GM19240 (cell line): Measurements from ENCODE around the gene COL6A2.
"Not testable (repeated sequence)": the region's sequence is repeated elsewhere in the genome, so short reads cannot be mapped to it uniquely, and the experiment has no call there.

Experiments
- DNase-seq: peaks from one replicate; pipeline ENCODE4 v3.0.0; 2011; ENCODE audit warnings: low spot score; ENCODE audit not compliant: insufficient read length

The COL6A2 gene

DNA sequence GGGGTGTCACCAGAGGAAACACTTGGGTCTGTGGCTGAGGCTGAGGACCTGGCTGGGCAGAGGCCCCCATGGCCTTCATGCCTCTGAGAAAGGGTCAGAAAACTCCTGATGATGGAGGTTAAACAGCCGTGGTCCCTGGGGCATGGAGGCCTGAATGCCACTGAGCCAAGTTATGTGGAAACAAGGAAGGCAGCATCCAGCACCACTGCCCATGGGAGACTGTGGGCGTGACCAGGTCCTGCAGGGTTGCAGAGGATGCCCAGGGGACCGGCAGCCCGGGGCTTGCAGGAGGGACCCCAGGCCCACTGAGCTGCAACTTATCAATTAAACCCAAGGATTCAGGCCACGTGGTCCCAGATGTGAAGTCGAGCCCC lies 18.9 kb upstream of the COL6A2 start:
- DNase-seq = no peak

DNA sequence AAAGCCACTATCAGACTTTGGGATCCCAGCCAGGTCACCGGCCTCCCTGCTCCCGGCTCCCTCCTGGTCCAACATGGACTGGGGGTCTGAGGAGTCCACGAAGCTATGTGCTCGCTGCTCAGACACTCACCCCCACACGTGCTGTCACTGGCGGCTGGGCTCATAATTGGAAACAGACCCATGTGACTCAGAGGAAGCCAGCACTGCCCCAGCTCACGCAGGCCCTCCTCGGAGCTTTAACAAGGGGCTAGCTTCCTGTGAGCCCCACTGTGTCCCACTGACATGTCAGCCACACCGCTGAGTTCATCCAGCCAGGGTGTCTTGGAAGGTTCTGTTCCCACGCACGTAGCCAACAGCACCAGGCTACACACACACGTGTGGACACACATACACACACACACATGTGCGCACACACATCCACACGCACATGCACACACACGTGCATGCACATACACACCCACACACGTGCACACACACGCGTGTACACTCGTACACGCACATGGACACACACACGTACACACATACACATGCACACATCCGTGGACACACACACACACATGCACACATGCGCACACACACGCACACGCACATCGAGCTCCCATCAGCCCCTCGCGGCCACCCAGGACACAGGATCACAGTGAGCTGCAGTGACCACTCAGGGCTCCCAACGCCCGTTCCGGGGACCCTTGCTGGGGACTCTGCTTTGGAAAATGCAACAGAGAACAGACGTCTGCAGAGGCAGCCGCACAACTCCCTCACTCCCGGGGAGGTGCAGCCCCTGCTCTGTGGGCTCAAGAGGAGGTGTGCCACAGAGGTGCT lies 18.4 kb upstream of the COL6A2 start:
- no peak for DNase-seq

DNA sequence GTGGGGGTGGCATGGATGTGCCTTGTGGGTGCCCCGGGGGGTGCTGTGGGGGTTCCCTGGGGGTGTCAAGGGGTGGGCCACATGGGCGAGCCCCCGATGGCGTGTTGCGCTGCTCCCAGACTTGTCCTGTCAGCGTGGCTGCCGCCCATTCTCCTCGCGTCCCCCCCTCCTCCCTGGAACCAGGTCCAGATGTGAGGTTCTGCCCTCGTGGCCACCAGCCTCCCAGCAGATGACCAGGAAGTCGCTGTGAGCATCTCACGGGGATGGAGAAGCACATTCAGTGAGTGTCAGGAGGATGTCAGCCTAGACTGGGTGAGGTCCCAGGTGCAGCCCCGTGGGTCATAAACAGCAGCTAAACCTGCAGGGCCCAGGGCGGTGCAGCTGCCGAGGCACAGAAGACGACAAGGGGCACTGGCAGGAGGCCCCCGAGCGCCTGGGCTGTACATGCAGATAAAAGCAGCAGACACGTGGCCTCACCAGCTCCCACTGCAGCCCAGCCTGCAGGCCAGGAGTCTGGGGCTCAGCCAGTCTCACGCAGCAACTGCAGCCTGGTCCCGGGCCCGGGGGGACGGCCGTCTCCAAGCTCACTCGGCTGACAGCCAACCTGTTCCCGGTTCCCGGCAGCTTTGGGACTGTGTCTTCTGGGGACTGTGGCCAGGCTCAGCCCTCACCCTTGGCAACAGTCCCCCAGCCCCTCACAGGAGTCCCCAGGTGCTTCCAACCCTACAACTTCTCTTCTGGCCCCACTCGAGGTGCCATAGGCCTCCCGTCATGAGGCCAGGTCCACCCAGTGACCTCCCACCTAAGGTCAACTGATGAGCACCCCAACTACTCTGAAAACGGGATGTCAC lies 17.5 kb upstream of the COL6A2 start:
- DNase-seq = no peak

DNA sequence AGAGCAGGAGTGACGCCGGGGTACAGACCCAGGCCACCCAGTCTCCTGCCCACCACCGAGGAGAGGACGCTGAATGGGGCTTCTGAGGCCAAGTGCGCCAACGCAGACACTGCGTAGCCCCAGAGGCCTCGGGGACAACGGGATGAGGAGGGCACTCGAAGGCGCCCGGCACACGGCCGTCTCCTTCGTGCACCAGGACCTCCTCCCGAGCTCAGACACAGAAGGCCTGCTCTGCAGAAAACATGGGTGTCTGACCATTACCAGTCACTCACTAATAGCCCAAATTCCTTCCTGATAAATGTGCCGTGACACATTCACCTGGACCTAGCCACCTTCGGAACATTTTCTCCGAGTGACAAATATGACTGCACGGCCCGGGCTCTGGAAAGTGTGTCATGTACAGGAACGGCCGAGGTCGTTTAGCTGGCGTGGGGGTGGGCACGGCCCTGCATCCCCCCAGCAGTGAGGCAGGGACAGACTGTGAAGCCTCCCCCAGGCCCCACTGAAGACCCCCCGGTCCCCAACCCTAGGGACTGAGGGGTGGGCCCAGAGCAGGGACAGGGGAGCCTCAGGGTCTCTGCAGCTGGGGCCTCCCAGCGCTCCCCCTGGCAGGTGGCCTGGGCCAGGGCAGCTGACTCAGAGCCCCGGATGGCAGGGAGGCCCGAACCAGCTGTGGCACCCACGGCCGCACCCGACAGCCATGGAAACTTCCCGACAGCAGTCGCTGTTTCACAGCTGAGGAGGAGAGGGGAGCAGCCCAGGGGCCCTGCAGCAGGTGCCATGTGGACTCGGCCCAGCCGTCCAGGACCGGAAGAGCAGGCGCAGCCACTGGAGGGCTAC lies 16.7 kb upstream of the COL6A2 start:
- DNase-seq = no peak

DNA sequence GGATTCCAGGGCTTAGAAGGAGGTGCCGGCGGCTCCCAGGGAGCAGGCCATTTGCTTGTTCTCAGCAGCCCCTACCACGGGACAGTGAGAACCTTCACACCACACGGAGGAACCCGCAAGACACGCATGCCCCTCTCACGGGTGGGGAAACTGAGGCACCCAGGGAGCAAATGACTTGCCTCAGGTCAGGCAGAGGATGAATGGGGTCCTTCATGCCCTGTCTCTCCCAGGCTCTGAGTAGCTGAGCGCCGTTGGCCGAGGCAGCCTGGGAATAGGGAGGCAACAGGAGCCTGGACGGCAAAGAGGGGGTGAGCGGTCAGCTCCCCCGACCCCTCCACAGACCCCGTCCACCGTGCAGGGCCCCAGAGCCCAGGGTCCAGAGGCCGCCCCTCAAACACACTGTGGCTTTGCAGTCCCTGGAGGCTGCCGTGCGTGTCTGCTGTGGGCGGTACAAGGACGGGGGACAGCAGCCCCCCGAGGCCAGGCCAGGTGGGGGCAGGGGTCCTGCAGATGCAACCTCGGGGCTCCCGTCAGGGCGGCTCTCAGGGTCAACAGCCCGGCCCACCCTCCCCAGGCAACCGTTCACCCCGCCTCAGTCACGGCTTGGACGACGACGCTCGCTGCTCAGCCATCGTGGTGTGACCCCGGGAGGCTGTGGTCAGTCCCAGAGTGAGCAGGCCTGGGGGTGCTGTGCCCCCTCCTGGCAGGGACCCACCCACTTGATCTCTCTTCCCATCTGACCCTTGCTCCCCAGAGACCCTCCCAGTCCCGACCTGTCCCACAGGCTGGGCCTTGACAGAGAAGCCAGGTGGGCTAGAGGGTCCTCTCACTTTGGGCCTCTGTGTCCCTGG lies 15.8 kb upstream of the COL6A2 start:
- no peak for DNase-seq

DNA sequence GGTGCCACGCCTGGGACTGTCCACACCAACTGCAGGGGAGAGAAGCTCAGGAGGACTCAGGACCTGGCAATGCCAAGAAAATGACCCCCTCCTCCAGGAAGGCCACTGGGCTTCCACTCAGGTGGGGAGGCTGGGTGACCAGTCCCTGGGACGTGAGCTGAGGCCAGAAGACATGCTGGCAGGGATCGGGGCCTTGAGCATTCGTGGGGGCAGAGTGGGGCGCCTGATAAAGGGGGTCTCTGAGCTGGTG lies 15.3 kb upstream of the COL6A2 start:
- no peak for DNase-seq

DNA sequence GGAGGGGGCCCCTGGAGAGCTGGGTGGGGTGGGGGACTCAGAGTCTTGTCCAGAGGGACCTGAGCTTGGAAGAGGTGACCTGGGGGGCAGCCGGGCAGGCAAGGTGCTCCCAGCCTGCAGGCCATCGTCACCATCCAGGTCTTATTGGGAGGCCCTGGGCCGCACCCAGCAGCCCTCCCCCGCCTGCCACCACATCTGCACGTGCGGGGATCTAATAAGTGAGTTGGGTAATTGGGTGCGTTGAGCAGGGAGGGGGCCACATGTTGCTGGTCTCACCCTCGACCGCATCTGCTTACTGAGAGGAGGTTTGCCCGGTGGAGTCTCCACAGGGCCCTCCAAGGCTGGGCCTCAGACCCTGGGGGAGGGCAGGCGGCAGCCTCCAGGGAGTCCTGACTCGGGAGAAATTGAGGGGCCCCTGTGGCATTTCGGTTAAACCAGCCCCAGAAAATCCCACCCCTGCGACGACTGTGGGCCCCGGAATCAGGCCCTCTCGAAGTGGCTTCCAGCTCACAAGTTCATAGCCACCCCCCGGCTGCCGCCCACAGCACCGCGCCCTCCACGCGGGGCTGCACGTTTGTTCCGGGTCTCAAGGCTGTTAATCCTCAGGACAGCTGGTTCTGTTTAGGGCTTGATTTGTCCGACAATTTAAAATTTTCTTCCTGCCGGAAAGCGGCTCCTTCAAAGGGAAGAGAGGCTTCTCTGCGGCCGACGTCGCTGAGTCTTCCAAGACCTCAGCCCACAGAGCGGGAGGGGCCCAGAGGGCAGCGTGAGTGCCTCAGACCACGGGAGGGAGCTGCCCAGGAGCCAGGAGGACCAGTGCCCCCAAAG lies 14.7 kb upstream of the COL6A2 start:
- no peak for DNase-seq

DNA sequence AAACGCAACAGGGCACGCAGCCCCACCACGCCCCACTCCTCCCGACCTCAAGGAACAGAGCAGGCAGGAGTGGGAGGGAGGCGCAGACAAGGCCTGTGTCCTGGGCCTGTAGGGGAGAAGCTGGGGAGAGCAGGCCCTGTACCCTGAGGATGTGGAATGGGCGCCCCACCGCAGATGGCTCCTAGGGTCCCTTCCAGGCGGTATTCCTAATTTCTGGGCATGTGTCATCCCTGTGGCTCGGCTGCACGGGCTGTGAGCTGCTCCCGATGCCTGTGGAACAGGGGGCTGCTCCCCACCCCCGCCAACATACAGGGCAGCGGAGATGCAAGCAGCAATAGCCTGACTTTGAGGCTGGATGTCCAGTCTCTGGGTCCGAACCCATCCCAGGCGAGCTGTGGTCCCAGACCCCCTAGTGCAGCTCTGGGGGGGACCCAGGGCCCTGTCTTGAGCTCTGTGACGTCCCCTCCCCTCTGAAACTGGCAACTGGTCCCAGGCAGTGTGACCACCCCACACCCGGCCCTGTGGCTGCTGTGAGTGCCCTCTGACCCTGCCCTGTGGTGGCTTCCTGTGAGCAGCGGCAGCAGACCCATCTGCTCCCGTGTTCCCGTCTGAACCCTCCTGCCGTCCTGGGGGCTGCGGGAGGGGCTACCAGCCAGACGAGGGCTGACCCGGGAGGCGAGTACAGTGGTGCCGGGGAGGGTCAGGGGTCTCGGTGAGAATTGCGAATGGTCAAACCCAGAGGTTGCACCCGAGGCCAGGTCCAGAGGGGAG lies 13.9 kb upstream of the COL6A2 start:
- DNase-seq = no peak

DNA sequence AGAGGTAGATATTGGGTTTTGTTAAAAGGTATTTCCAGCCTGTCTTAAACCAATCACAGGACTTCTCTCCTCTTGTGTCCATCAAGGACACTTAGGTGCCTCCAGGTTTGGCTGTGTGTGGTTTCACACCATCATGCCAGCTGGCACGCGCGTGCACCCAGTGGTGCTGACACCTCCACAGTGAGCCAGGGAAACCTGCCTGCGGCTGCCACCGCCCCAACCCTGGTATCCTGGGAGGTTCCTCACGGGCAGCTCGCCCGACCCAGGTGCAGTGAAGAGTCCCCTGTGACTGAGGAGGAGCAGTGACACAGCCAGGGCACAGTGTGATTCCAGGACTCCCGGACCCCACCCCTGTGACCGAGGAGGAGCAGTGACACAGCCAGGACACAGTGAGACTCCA lies 13.2 kb upstream of the COL6A2 start:
- no peak for DNase-seq

DNA sequence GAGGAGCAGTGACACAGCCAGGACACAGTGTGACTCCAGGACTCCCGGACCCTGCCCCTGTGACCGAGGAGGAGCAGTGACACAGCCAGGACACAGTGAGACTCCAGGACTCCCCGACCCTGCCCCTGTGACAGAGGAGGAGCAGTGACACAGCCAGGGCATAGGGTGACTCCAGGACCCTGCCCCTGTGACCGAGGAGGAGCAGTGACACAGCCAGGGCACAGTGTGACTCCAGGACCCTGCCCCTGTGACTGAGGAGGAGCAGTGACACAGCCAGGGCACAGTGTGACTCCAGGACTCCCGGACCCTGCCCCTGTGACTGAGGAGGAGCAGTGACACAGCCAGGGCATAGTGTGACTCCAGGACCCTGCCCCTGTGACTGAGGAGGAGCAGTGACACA lies 12.7 kb upstream of the COL6A2 start:
- not testable (repeated sequence) for DNase-seq

DNA sequence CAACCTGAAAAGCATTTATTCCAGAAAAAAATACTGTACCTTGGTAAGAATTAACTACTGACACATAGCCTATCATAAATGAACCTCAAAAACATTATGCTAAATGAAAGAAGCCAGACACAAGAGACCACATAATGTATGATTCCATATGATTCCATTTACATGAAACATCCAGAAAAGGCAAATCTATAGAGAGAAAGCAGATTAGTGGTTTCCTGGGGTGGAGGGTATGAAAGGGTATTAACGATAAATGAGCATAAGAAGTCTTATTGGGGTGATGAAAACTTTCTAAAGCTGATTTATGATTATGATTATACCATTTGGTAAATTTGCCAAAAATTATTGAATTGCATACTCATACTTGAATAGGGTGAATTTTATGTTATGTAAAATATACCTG lies 10.3 kb upstream of the COL6A2 start:
- no peak for DNase-seq

DNA sequence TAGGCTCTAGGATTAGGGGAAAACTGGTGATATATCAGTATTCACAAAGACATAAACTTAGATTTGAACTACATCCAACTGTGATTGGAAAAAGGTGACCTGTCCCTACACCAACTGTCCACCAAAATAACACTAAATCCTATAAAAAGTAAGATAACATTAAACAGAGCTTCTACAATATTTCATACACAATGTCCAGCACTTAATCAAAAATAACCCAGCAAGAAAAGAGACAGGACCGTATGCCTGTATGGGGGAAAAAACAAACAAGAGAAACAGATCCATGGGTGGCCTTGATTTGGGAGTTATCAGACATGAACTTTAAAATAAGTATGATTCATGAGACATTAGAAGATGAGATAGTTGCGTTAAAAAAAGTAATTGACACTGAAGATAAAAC lies 9.7 kb upstream of the COL6A2 start:
- no peak for DNase-seq

DNA sequence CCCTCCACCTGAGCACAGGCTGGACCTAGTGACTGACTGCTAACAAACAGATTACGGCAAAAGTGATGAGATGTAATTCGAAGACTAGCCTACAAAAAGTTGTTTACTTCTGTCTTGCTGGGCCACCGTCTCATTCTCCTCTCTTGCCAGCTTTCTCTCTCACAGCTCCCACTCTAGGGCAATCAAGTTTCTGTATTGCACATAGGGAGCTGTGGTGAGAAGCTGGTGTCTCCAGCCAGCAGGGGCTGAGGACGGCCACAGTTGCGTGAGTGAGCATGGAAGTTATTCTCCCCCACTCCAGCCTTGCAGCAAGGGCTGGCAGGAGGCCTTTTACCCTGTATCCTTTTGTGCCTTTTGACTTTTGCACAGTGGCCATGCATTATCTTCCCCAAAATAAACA lies 8.6 kb upstream of the COL6A2 start:
- no peak for DNase-seq

DNA sequence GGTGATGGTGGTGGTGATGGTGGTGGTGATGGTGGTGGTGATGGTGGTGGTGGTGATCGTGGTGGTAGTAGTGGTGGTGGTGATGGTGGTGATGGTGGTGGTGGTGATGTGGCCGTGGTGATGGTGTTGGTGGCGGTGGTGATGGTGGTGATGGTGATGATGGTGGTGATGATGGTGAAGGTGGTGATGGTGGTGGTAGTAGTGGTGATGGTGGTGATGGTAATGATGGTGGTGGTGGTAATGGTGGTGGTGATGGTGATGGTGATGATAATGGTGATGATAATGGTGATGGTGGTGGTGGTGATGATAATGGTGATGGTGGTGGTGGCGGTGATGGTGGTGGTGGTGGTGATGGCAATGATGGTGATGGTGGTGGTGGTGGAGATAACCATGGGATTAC lies 6.8 kb upstream of the COL6A2 start:
- DNase-seq = no peak

DNA sequence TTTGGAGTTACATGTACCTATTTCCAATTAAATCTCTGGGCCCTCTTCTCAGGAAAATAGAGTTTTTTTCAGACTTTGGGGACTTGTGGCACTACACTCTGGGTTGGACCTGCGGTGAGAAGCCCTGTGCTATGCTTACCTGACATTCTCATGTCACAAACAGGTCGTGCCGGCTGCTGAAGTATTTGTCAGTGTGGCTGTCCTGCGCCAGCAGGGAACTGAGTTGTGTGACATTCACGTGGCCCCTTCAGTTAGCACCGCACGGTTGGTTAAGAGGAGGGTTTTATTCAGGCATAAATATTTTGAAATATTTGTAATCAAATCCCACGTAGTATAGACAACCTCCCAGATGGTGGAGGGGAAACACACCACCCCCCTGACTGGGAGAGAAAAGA lies 6.3 kb upstream of the COL6A2 start:
- DNase-seq = no peak

DNA sequence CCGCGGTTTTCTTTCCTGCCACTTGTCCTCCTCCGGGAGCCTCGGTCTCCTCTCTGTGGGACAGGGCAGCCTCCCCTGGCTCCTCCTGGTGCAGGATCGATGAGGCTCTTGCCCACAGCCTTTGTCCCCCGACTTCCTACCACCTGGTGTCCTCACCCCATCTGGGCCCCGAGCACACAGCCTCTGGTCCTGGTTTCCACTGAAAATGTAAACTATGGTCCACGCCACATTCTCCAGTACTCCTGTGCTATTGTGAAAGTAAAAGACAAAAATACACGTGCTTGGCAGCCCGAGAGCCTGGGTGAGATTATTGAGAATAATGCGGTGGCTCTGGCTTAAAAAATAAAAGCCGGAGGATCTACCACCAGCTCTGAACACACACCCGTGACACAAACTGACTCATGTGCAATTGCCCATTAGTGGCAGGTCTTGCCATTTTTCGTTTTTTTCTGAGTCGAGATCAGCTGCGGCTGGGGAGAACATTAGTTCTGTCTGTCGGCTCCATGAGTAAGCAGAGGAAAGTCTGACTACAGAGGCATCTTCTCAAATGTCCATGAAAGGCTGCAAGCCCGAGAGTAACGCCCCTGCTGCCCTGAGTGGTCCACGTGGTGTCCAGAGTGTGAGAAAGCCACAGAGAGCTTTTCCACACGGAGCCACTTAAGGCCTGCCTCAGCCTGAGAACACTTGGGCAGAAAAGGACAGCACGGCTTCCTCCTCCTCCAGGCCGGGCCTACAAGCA lies 5.7 kb upstream of the COL6A2 start:
- DNase-seq = no peak

DNA sequence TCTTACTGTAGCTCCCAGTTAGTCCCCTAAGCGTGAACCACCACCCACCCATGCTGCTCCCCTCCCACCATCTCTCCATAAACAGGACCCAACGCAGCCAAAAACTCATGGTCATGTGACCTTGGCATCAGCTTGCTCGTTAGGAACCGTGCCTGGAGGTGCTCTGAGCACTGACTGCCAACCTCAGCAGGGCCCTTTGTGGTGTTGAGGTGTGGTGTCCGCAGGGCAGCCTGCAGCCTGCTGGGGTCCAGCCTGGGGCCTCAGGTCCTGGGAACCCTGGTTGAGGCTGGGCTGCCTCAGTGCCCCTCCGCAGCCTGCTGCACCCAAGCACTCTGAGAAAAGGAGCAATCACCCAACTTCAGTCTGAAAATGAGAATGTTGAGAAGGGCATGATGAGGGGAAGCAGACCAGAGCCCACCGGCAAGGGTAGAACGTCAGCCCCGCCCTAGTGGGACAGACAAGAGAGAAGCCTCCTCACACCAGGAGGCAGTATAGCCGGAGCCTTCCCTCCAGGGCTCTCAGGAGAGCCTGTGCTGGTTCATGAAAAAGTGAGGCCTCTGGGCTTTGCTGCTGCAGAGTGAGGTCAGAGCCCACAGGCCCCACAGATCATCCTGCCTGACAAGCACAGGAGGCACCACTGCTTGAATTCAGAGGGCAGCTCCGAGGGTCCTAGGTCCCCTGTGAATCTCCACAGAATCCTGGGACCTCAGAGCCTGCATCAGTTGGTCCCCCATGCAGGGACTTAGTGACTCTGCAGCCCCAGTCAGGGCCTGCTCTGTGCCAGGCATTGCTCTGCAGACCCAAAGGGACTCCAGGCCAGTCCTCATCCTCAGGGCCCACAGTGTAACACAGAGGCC lies 4.9 kb upstream of the COL6A2 start:
- DNase-seq = no peak
